ENCODE results near the gene LSMEM2.
"Not testable (repeated sequence)": the region's sequence is repeated elsewhere in the genome, so short reads cannot be mapped to it uniquely, and the experiment has no call there.

LSMEM2 gene

DNA sequence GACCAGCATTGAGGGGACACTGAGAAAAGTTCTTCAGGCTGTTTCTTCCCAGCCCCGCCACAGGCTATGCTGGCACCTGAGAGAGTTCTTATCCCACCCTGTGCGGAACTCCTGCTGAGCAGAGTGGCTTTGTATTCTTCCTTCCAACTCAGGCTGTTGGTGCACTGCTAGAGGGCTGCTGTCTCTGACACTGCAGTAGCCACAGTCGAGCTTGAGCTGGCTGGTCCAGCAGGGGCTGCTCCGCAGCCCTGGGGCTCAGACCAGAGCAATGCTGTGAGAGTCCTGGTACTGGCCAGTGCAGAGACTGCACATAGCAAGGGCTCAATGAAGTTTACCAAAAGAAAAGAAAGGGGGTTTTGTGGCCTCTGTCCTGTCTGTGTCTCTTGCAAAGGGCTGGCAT lies 39.2 kb upstream of the LSMEM2 start:
- TF ChIP-seq, protein P1, sequence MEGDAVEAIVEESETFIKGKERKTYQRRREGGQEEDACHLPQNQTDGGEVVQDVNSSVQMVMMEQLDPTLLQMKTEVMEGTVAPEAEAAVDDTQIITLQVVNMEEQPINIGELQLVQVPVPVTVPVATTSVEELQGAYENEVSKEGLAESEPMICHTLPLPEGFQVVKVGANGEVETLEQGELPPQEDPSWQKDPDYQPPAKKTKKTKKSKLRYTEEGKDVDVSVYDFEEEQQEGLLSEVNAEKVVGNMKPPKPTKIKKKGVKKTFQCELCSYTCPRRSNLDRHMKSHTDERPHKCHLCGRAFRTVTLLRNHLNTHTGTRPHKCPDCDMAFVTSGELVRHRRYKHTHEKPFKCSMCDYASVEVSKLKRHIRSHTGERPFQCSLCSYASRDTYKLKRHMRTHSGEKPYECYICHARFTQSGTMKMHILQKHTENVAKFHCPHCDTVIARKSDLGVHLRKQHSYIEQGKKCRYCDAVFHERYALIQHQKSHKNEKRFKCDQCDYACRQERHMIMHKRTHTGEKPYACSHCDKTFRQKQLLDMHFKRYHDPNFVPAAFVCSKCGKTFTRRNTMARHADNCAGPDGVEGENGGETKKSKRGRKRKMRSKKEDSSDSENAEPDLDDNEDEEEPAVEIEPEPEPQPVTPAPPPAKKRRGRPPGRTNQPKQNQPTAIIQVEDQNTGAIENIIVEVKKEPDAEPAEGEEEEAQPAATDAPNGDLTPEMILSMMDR (IDR thresholded peaks at IDR 0.05; ENCODE audit: low read depth, low read length, missing control alignments) = no peak
- no peak overlapping the region for H3K4me3 ChIP-seq (replicated peaks; ENCODE audit: low read depth, low read length)

DNA sequence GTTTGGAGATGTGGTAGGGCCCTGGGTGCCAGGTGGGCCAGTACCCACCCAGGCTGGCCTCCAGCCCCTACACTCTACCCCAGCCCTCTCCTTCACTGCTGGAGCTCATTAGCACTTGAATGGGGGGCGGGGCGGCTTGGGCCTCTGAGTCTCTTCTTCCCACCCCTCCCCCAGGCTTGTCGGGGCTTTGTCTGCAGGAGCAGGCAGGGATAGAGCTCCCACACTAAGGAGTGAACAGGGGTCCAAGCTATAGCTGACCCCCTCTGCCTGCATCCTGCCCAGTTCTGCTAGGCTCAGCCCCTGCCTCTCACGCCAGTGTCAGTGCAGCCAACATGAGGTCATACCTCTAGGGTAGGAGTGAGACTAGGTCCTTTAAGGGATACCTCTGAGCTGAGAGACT lies 37.7 kb upstream of the LSMEM2 start:
- TF ChIP-seq, protein P1 (IDR thresholded peaks at IDR 0.05; ENCODE audit: low read depth, low read length, missing control alignments) = no peak
- no peak overlapping the region for H3K4me3 ChIP-seq (replicated peaks; ENCODE audit: low read depth, low read length)
- no peak for DNase-seq (ENCODE audit: extremely low read depth, low read depth)

More for the DNA sequence above, 39.2 kb upstream of the LSMEM2 start:
- DNase-seq (ENCODE audit: extremely low read depth, low read depth) = no peak

DNA sequence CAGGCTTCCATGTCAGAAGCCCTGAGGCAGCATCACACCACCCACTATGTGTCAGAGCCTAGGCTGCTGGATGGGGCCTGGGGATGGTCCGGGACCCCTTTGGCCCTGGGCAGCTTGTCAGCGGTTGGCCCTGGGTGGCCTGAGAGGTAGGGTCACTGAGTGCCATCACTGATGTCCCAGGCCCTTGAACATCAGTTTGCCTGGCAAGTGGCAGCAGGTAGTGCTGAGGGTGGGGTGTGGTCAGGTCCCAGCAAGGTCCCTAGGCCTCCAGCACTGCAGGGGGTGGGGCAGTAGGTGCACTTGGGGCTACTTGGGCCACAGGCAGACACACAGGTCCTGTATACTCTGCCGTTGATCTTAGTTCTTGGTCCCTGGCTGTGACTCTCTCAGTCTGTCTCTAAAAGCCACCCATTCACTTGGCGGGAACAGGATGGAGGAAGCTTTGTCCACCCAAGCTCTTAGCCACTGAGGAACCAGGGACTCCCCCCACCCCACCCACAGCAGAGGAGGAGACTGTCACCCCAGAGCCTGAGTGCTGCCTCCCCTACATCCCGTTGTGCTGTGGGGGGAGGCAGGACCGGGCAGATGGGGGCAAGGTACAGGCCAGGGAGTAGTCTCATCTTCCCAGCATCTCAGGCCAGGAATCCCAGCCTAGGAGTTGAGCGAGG lies 37.0 kb upstream of the LSMEM2 start:
- no peak for DNase-seq (ENCODE audit: extremely low read depth, low read depth)
- TF ChIP-seq, protein P1 (IDR thresholded peaks at IDR 0.05; ENCODE audit: low read depth, low read length, missing control alignments) = no peak
- no peak overlapping the region for H3K4me3 ChIP-seq (replicated peaks; ENCODE audit: low read depth, low read length)

DNA sequence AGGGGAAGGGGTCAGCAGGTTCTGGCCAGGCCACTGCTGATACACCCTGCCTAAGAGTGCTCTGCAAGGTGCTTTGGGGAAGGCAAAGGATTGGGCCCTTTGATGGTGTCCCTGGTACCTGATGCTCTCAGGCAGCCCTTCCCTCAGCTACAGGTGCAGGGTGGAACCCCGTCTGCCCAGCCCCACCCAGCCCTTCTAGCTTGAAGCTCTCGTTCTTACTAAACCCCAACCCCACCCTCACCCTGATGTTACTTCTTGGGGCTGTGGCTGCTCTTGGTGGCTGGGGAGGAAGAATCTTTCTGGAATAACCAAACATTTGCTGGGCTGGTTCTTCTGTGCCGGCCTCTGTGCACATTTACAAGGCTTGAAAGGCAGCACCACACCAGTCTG lies 36.5 kb upstream of the LSMEM2 start:
- DNase-seq (ENCODE audit: extremely low read depth, low read depth) = no peak
- TF ChIP-seq, protein P1 (IDR thresholded peaks at IDR 0.05; ENCODE audit: low read depth, low read length, missing control alignments) = no peak
- no peak overlapping the region for H3K4me3 ChIP-seq (replicated peaks; ENCODE audit: low read depth, low read length)

DNA sequence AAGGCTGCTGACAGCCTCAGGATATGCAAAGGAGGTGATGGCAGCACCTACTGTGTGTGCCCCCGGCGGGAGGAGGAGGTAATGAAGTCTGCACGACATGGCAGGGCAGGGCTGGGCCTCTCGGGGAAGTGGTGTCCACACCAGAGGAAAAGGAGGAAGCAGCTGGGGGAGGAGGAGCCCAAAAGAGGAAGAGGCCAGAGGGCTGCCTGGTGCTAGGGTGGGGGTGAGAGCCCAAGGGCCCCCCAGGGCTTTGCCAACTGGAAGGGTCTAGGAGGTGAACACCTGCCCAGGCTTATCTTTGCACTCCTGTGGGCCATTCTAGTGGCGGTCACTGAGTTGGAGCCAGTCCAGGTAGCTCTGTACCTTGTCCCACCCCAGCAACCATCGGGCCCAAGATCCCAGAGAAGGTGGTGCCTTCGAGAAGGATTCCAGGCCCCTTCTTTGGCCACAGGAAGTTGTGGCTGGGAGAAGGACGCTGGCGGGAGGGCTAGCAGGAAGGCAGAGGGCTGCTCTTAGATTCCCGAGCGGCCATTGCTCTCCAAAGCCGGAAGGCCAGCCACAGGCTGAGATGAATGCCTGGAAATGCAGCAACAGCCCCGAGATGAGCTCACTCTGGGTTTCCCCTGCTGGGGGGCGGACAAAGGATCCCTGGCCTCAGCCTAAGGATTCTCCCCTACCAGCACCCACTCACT lies 35.9 kb upstream of the LSMEM2 start:
- no peak for DNase-seq (ENCODE audit: extremely low read depth, low read depth)
- H3K4me3 ChIP-seq (replicated peaks; ENCODE audit: low read depth, low read length) = no peak overlapping the region
- TF ChIP-seq, protein P1 (IDR thresholded peaks at IDR 0.05; ENCODE audit: low read depth, low read length, missing control alignments) = no peak

DNA sequence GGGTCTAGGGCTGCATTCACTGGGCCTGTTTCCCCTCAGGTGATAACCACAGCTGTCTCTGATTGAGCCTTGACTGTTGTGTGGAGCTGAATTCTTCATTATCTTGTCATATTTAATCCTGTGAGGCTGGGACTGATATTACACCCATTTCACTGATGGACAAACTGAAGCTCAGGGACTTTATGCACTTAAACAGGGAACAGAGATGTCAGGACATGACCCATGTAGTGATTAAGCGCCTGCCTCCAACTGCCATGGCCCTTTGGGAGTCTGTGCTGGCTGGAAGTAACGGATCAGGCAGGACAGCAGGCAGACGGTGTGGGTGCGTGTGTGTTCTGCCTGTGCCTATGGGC lies 35.4 kb upstream of the LSMEM2 start:
- H3K4me3 ChIP-seq (replicated peaks; ENCODE audit: low read depth, low read length) = no peak overlapping the region
- DNase-seq (ENCODE audit: extremely low read depth, low read depth) = no peak
- TF ChIP-seq, protein P1 (IDR thresholded peaks at IDR 0.05; ENCODE audit: low read depth, low read length, missing control alignments) = no peak

DNA sequence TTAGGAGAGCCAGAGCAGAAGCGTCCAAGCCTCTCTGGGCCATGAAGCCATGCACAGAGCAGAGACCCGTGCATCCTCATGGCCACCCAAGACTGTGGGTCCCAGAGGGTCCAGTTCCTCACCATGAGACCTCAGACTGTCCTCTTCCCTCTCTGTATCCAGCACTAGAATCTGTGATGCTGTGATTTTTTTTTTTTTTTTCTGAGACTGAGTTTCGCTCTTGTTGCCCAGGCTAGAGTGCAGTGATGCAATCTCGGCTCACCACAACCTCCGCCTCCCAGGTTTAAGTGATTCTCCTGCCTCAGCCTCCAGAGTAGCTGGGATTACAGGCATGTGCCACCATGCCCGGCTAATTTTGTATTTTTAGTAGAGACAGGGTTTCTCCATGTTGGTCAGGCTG lies 34.1 kb upstream of the LSMEM2 start:
- not testable (repeated sequence) for DNase-seq (ENCODE audit: extremely low read depth, low read depth); H3K4me3 ChIP-seq (replicated peaks; ENCODE audit: low read depth, low read length)
